Measurements from ENCODE around the gene FAM114A2. TPM values are rescaled to one million over a fixed set of nuclear protein-coding genes. Genes with fewer than 3 reads are reported as not detected.

FAM114A2 gene
- total and polyA plus RNA-seq, 10 donors, result 6.3 to 37.3 (median 31.7) TPM

- WGBS, 5 donors, result 82 to 94% (median 90%) methylated on average over 4 of the region's 4 CpGs
- no peak for DNase-seq
- intact Hi-C loops (cut with DNase I; ENCODE audit: low total_unique reads), result no loop called here
- Histone ChIP-seq H3K9me3 (peaks cover 0 to 5% (median 0%) of the 10 kb centered on the region in 8 donors), H3K4me1 (no peaks in the 10 kb centered on the region), H3K27me3 (replicated peaks in 1 of 7) (no peaks in the 10 kb centered on the region), H3K36me3 (peaks cover 0 to 88% (median 23%) of the 10 kb centered on the region in 6 donors), H3K27ac (no peak overlapping the region), H3K4me3 (no peak overlapping the region)
- TF ChIP-seq POLR2A (IDR thresholded peaks at IDR 0.05) (no peak), POLR2AphosphoS5 (IDR thresholded peaks at IDR 0.05) (no peak)
- TF ChIP-seq, protein P1, sequence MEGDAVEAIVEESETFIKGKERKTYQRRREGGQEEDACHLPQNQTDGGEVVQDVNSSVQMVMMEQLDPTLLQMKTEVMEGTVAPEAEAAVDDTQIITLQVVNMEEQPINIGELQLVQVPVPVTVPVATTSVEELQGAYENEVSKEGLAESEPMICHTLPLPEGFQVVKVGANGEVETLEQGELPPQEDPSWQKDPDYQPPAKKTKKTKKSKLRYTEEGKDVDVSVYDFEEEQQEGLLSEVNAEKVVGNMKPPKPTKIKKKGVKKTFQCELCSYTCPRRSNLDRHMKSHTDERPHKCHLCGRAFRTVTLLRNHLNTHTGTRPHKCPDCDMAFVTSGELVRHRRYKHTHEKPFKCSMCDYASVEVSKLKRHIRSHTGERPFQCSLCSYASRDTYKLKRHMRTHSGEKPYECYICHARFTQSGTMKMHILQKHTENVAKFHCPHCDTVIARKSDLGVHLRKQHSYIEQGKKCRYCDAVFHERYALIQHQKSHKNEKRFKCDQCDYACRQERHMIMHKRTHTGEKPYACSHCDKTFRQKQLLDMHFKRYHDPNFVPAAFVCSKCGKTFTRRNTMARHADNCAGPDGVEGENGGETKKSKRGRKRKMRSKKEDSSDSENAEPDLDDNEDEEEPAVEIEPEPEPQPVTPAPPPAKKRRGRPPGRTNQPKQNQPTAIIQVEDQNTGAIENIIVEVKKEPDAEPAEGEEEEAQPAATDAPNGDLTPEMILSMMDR (IDR thresholded peaks at IDR 0.05 in 8 of 11, conservative IDR thresholded peaks at IDR 0.05 in 3 of 11), result no peak
Observed at GRCh38 chr5:154015071-154015693, 23.5 kb downstream of the FAM114A2 start.

GRCh38 chr5:154010660-154011059 is 28.1 kb downstream of the FAM114A2 start:
- Histone ChIP-seq H3K4me3 (no peak overlapping the region), H3K4me1 (no peaks in the 10 kb centered on the region), H3K27me3 (replicated peaks in 1 of 7) (no peaks in the 10 kb centered on the region), H3K27ac (no peak overlapping the region), H3K9me3 (peaks cover 0 to 5% (median 0%) of the 10 kb centered on the region in 8 donors), H3K36me3 (peaks cover 0 to 86% (median 17%) of the 10 kb centered on the region in 6 donors)
- DNase-seq, result no peak
- intact Hi-C loops (cut with DNase I; ENCODE audit: low total_unique reads), result no loop called here
- 49 to 68% (median 58%) methylated on average over 3 of the region's 3 CpGs for WGBS, 5 donors
- no peak for TF ChIP-seq POLR2AphosphoS5 (IDR thresholded peaks at IDR 0.05)
- no peak for TF ChIP-seq POLR2A (IDR thresholded peaks at IDR 0.05)
- TF ChIP-seq, protein P1 (IDR thresholded peaks at IDR 0.05 in 8 of 11, conservative IDR thresholded peaks at IDR 0.05 in 3 of 11), result no peak

GRCh38 chr5:154005648-154006047 is 33.1 kb downstream of the FAM114A2 start:
- Histone ChIP-seq H3K27ac (no peak overlapping the region), H3K4me1 (peaks cover 0 to 19% (median 5%) of the 10 kb centered on the region in 6 donors), H3K36me3 (peaks cover 0 to 63% (median 12%) of the 10 kb centered on the region in 6 donors), H3K9me3 (no peaks in the 10 kb centered on the region), H3K27me3 (replicated peaks in 1 of 7) (no peaks in the 10 kb centered on the region), H3K4me3 (no peak overlapping the region)
- WGBS, 5 donors, result 92 to 100% (median 100%) methylated on average over 1 of the region's 1 CpG
- intact Hi-C loops (cut with DNase I; ENCODE audit: low total_unique reads), result no loop called here
- TF ChIP-seq POLR2AphosphoS5 (IDR thresholded peaks at IDR 0.05) (no peak), POLR2A (IDR thresholded peaks at IDR 0.05) (no peak)
- TF ChIP-seq, protein P1 (IDR thresholded peaks at IDR 0.05 in 8 of 11, conservative IDR thresholded peaks at IDR 0.05 in 3 of 11), result no peak
- DNase-seq, result no peak

- 89 to 92% (median 90%) methylated on average over 7 of the region's 7 CpGs for WGBS, 5 donors
- Histone ChIP-seq H3K9me3 (no peaks in the 10 kb centered on the region), H3K27ac (peak overlapping the region in 7 of 8 donors; percentile 61 to 77 (median 67)), H3K4me3 (no peak overlapping the region), H3K4me1 (peaks cover 0 to 19% (median 5%) of the 10 kb centered on the region in 6 donors), H3K27me3 (replicated peaks in 1 of 7) (no peaks in the 10 kb centered on the region), H3K36me3 (peaks cover 3 to 65% (median 14%) of the 10 kb centered on the region in 6 donors)
- intact Hi-C loops (cut with DNase I; ENCODE audit: low total_unique reads), result no loop called here
- DNase-seq, result no peak
- no peak for TF ChIP-seq POLR2AphosphoS5 (IDR thresholded peaks at IDR 0.05)
- no peak for TF ChIP-seq POLR2A (IDR thresholded peaks at IDR 0.05)
- TF ChIP-seq, protein P1 (IDR thresholded peaks at IDR 0.05 in 8 of 11, conservative IDR thresholded peaks at IDR 0.05 in 3 of 11), result no peak
Observed at GRCh38 chr5:154002511-154003020, 36.1 kb downstream of the FAM114A2 start.

All from spleen (tissue), 11 donors.